ENCODE measurements around the gene NSD2. TPM values are rescaled to one million over a fixed set of nuclear protein-coding genes. Genes with fewer than 3 reads are reported as not detected.
A peak's percentile ranks its signal among the peaks of the same experiment; 100 is the strongest.
"Not testable (repeated sequence)": the region's sequence is repeated elsewhere in the genome, so short reads cannot be mapped to it uniquely, and the experiment has no call there.

Gene NSD2
- total RNA-seq, 4 donors from 2014 or later, result 25.3 to 46.7 (median 27.4) TPM

DNA sequence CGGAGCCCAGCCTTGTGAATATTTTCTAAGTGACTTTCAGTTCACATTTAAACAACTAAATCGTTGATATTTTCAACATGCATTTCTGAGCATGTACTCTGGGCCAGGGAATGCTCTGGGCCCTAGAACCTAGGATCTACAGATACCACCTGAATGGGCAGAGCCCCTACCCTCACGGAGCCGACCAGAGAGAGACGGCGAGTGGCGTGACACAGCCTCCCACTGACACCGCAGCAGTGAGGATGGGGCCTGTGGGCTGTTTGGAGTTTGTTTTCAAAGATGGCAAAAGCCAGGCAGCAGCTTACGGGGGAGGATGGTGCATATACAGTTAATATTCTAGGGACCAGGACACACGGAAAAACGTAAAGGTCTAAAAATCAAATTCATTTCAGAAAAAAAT, 119.9 kb downstream of the NSD2 start:
- Histone ChIP-seq H3K4me3 (no peak overlapping the region), H3K27ac (no peak overlapping the region), H3K27me3 (no peaks in the 10 kb centered on the region), H3K4me1 (peaks cover 11% of the 10 kb centered on the region), H3K9me3 (no peaks in the 10 kb centered on the region), H3K36me3 (peaks cover 52% of the 10 kb centered on the region)
- 95% methylated on average over 11 of the region's 11 CpGs for WGBS
- TF ChIP-seq EP300 (IDR thresholded peaks at IDR 0.05) (no peak), POLR2A (IDR thresholded peaks at IDR 0.05) (no peak), POLR2AphosphoS5 (IDR thresholded peaks at IDR 0.05) (no peak)
- TF ChIP-seq, protein P1, sequence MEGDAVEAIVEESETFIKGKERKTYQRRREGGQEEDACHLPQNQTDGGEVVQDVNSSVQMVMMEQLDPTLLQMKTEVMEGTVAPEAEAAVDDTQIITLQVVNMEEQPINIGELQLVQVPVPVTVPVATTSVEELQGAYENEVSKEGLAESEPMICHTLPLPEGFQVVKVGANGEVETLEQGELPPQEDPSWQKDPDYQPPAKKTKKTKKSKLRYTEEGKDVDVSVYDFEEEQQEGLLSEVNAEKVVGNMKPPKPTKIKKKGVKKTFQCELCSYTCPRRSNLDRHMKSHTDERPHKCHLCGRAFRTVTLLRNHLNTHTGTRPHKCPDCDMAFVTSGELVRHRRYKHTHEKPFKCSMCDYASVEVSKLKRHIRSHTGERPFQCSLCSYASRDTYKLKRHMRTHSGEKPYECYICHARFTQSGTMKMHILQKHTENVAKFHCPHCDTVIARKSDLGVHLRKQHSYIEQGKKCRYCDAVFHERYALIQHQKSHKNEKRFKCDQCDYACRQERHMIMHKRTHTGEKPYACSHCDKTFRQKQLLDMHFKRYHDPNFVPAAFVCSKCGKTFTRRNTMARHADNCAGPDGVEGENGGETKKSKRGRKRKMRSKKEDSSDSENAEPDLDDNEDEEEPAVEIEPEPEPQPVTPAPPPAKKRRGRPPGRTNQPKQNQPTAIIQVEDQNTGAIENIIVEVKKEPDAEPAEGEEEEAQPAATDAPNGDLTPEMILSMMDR (IDR thresholded peaks at IDR 0.05), result no peak
- DNase-seq (ENCODE audit: low spot score in 2 of 2), result peak in 1 of 2 donors; percentile 38

DNA sequence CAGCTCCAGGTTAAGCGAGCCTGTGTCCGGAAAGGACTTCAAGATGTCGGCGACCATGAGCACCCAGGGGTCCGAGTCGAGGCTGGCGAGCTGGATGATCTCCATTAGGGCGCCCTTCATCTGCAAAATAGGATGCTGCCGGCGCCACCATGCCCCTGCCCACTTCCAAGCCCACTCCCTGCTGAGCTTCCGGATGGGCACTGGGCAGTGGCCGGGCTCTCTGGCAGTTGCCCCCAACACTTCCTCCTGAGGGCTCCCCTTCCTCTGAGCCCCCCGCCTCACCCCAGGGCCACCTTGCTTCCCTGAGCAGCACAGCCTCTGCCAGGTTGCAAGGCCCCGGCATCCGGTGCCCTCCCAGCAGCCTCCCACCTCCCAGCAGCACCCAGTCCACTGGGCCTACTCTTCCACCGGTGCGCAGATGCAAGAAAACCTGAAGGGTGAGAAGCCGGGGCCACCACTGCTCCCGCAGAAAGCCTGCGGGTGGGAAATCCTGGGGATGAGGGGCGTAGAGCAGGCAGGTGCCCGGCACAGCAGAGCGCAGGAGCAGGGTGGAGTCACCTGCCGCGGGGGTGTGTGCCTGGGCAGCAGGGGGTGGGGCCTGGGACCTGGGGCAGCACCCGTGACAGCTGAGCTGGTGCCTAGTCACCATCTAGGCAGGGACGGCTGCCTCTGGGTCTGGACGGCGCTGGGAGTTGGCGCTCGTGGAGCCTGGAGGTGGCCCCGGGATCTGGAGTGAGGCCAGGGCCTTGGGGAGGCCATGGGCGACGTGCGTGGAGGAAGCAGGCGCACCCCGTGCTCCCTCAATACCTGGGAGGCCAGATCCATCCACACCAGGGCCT, 120.6 kb downstream of the NSD2 start:
- 90% methylated on average over 36 of the region's 37 CpGs for WGBS
- H3K4me1 ChIP-seq, result peaks cover 11% of the 10 kb centered on the region
- no peaks in the 10 kb centered on the region for H3K27me3 ChIP-seq
- H3K4me3 ChIP-seq, result no peak overlapping the region
- peak in 1 of 2 donors; percentile 70 for DNase-seq (ENCODE audit: low spot score in 2 of 2)
- peaks cover 44% of the 10 kb centered on the region for H3K36me3 ChIP-seq
- no peaks in the 10 kb centered on the region for H3K9me3 ChIP-seq
- no peak overlapping the region for H3K27ac ChIP-seq
- TF ChIP-seq POLR2A (IDR thresholded peaks at IDR 0.05), result no peak
- no peak for TF ChIP-seq EP300 (IDR thresholded peaks at IDR 0.05)
- no peak for TF ChIP-seq POLR2AphosphoS5 (IDR thresholded peaks at IDR 0.05)
- TF ChIP-seq, protein P1 (IDR thresholded peaks at IDR 0.05), result no peak

DNA sequence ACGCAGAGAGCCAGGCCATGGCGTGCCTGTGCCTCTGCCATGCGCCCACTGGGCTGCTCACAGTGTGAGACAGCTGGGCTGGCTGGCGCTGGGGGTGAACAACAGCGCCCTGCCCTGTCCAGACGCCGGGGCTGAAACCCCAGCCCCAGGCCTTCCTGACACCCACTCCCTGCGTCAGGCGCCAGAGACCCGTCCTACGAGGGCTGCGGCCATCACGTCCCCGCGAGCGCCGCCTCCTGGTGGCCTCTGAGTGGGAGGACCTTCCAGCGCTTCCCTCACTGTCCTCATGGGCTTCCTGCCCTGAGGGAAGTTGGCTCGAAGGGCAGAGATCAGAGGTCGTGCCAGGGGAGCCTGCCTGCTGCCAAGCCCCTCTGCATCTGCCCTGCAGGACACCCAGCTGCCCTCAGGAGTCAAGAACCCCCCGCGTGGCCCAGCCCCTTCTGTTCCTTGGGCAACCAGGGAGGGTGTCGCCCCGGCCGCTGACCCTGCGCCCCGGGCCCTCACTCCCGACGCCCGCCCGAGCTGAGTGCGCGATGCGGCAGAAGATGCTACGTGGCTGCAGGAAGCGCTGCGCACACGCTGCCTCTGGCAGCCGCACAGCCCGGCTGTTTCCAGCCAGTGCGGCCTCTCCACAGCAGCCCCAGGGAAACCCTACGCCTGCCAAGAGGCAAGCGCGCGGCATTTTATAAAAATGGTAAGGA, 121.4 kb downstream of the NSD2 start:
- no peak overlapping the region for H3K4me3 ChIP-seq
- peak in 1 of 2 donors; percentile 77 for DNase-seq (ENCODE audit: low spot score in 2 of 2)

DNA sequence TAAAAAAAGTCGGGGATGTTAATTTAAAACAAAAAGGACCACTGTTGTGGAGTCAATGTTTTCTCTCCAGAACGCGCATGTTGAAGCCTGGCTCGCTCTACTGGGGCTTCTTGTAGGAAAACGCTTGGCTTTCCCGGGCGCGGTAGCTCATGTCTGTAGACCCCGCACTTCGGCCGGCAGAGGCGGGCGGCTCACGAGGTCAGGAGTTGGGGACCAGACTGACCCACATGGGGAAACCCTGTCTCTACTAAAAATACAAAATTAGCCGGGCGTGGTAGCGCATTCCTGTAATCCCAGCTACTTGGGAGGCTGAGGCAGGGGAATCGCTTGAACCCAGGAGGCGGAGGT, 122.0 kb downstream of the NSD2 start:
- peak in 1 of 2 donors; percentile 56 for DNase-seq (ENCODE audit: low spot score in 2 of 2)
- Histone ChIP-seq H3K27me3 (no peaks in the 10 kb centered on the region), H3K4me3 (no peak overlapping the region), H3K36me3 (peaks cover 31% of the 10 kb centered on the region), H3K4me1 (peaks cover 11% of the 10 kb centered on the region), H3K9me3 (no peaks in the 10 kb centered on the region), H3K27ac (no peak overlapping the region)
- TF ChIP-seq POLR2AphosphoS5 (IDR thresholded peaks at IDR 0.05), result no peak
- no peak for TF ChIP-seq POLR2A (IDR thresholded peaks at IDR 0.05)
- TF ChIP-seq, protein P1 (IDR thresholded peaks at IDR 0.05), result no peak
- no peak for TF ChIP-seq EP300 (IDR thresholded peaks at IDR 0.05)
- WGBS, result 91% methylated on average over 19 of the region's 19 CpGs

More for the DNA sequence above, 121.4 kb downstream of the NSD2 start:
- peaks cover 11% of the 10 kb centered on the region for H3K4me1 ChIP-seq
- H3K27me3 ChIP-seq, result no peaks in the 10 kb centered on the region
- peaks cover 36% of the 10 kb centered on the region for H3K36me3 ChIP-seq
- WGBS, result 80% methylated on average over 33 of the region's 45 CpGs
- H3K27ac ChIP-seq, result no peak overlapping the region
- H3K9me3 ChIP-seq, result no peaks in the 10 kb centered on the region
- no peak for TF ChIP-seq EP300 (IDR thresholded peaks at IDR 0.05)
- no peak for TF ChIP-seq POLR2AphosphoS5 (IDR thresholded peaks at IDR 0.05)
- no peak for TF ChIP-seq POLR2A (IDR thresholded peaks at IDR 0.05)

DNA sequence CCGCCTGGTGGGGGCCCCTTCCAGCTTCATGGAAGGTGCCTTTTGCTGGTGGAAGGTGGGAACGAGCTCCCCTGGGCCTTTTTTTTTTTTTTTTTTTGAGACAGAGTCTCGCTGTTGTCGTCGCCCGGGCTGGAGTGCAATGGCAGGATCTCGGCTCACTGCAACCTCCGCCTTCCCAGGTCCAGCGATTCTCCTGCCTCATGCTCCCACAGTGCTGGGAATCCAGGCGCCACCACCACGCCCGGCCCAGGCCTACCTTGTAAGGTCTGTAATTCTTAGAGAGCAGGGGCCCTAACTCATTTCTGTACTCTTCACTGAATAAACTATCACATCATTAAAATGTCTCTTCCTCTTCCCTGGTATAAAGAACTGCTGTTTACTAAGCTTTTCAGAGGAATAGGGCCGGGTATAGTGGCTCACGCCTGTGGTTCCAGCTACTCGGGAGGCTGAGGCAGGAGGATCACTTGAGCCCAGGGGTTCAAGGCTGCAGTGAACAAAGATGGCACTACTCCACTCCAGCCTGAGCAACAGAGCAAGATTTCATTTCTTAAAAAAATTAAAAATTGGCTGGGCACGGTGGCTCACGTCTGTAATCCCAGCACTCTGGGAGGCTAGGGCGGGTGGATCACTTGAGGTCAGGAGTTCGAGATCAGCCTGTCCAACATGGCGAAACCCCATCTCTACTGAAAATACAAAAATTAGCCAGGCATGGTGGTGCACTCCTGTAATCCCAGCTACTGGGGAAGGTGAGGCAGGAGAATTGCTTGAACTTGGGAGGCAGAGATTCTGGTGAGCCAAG, 122.7 kb downstream of the NSD2 start:
- Histone ChIP-seq H3K36me3 (peaks cover 24% of the 10 kb centered on the region), H3K4me1 (peaks cover 16% of the 10 kb centered on the region)
- not testable (repeated sequence) for H3K27ac ChIP-seq, H3K9me3 ChIP-seq, H3K27me3 ChIP-seq, H3K4me3 ChIP-seq
- 93% methylated on average over 20 of the region's 20 CpGs for whole genome bisulfite sequencing
- DNase-seq (ENCODE audit: low spot score in 2 of 2), result peak in 1 of 2 donors; percentile 38

Data from suprapubic skin (tissue), 4 donors.